Measurements from ENCODE around the gene SNAP23. TPM values are rescaled to one million over a fixed set of nuclear protein-coding genes. Genes with fewer than 3 reads are reported as not detected.

SNAP23 gene
- total and polyA plus RNA-seq, 7 donors, result 43.8 to 107 (median 67.0) TPM

DNA sequence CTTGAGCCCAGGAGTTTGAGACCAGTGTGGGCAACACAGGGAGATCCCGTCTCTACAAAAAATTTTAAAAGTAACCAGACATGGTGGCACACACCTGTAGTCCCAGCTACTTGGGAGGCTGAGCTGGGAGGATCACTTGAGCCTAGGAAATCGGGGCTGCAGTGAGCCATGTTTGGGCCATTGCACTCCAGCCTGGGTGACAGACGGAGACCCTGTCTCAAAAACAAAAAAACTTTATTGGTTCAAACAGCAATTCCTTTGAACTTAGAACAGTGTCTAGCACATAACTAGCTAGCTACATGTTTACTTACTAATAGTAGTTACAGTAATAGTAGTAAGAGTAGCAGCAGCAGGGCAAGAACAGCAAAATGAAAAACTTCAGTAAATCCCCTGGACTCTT lies 63.3 kb downstream of the SNAP23 start:
- Histone ChIP-seq H3K27ac (no peak overlapping the region), H3K36me3 (peaks cover 5 to 58% (median 18%) of the 10 kb centered on the region in 4 donors), H3K9me3 (no peaks in the 10 kb centered on the region), H3K4me1 (no peaks in the 10 kb centered on the region), H3K4me3 (no peak overlapping the region), H3K27me3 (no peaks in the 10 kb centered on the region)
- no peak for DNase-seq
- 96% methylated on average over 3 of the region's 3 CpGs for WGBS, 2 donors
- no peak for TF ChIP-seq POLR2A (IDR thresholded peaks at IDR 0.05)
- TF ChIP-seq, protein P1, sequence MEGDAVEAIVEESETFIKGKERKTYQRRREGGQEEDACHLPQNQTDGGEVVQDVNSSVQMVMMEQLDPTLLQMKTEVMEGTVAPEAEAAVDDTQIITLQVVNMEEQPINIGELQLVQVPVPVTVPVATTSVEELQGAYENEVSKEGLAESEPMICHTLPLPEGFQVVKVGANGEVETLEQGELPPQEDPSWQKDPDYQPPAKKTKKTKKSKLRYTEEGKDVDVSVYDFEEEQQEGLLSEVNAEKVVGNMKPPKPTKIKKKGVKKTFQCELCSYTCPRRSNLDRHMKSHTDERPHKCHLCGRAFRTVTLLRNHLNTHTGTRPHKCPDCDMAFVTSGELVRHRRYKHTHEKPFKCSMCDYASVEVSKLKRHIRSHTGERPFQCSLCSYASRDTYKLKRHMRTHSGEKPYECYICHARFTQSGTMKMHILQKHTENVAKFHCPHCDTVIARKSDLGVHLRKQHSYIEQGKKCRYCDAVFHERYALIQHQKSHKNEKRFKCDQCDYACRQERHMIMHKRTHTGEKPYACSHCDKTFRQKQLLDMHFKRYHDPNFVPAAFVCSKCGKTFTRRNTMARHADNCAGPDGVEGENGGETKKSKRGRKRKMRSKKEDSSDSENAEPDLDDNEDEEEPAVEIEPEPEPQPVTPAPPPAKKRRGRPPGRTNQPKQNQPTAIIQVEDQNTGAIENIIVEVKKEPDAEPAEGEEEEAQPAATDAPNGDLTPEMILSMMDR (IDR thresholded peaks at IDR 0.05), result no peak
- no peak for TF ChIP-seq EP300 (IDR thresholded peaks at IDR 0.05)
- no peak for TF ChIP-seq POLR2AphosphoS5 (IDR thresholded peaks at IDR 0.05)
- intact Hi-C loops (cut with DNase I), result no loop called here

DNA sequence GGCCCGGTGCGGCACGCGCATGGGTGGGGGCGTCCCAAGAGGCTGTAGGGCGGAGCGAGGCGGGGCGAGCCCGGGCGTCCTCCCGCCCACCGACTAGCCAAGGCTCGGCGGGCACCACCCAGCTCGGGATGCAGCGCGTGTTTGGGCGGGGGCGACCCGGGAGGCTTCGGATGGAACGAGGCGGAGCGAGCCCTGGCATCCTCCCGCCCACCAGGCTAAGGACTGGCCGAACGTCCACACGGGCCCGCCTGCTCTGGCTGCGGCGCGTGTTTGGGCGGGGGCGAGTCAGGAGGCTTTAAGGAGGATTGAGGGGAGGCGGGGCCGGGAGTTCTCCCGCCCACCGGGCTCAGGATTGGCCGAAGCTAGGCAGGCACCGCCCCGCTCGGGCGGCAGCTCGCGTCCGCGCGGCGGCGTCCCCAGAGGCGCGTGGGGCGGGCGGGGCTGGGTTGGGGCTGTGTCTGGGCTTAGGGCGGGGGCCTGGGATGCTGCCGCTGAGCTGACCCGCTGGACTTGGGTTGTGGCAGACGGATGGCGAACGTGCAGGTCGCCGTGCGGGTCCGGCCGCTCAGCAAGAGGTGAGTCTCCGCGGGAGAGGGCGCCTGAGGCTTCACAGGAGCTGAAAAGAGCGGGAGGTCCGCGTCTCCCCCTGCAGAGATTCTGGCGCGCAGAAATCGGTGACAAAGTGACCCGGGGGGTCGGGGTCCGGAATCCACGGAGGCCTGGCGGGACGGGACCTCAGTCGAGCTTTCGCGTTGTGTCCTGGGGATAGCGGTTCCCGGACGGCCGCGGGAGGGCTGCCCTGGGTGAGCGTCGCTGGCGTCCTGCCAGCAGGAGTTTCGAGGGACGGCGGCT lies 80.0 kb downstream of the SNAP23 start, which contains the start of gene STARD9:
Gene STARD9 (plus strand): TSS at position 419 of the 852 bp plus-strand sequence. CDS start 110 bp downstream, at position 529.
- Histone ChIP-seq H3K4me1 (peaks cover 0 to 42% (median 38%) of the 10 kb centered on the region in 4 donors), H3K9me3 (no peaks in the 10 kb centered on the region), H3K36me3 (no peaks in the 10 kb centered on the region), H3K27ac (peak within 1 kb of the TSS; percentile 95 to 98 (median 97)), H3K4me3 (peak within 1 kb of the TSS; percentile 73 to 97 (median 86)), H3K27me3 (no peaks in the 10 kb centered on the region)
- 0 to 1% methylated on average over 95 of the region's 95 CpGs for WGBS, 2 donors
- peak; percentile 100 for DNase-seq
- TF ChIP-seq, protein P1 (IDR thresholded peaks at IDR 0.05), result no peak
- TF ChIP-seq POLR2A (IDR thresholded peaks at IDR 0.05), result peak; percentile 31 to 64
- TF ChIP-seq EP300 (IDR thresholded peaks at IDR 0.05), result peak in 1 of 4 donors; percentile 11
- TF ChIP-seq POLR2AphosphoS5 (IDR thresholded peaks at IDR 0.05), result peak; percentile 76 to 91 (median 86)
- intact Hi-C loops (cut with DNase I), result loop anchor here (5.0 kb wide), 1 partner anchor 77 kb away; no protein-coding TSS in a partner anchor

DNA sequence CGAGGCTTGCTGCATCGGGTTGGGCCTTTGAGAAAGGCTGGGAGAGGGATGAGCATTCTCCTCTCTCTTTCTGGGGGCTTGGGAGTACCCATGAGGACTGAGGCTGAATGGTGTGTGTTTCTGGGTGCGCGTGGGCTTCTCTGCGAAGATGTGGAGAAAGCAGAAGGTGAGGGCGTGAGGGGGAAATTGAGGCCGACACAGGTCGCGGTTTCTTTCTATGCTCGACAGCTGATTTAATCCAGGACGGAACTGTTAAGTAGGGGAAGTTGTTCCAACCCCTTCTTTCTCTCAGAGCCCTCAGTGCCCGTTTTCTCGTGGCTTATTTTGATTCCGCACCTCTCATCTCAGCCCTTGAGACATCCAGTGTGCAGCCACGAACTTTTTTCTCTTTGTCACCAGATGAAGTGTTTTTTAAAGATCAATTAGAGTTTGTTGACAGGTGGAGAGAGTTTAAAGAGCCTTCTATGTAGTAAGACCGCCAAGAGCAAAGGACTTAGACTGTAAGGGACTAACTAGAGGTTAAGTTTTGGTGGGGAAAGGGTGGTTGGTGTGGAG lies 80.7 kb downstream of the SNAP23 start:
- TF ChIP-seq POLR2A (IDR thresholded peaks at IDR 0.05) (no peak), EP300 (IDR thresholded peaks at IDR 0.05) (no peak), POLR2AphosphoS5 (IDR thresholded peaks at IDR 0.05) (no peak)
- TF ChIP-seq, protein P1 (IDR thresholded peaks at IDR 0.05), result no peak
- H3K36me3 ChIP-seq, result no peaks in the 10 kb centered on the region
- peak overlapping the region; percentile 95 to 98 (median 97) for H3K27ac ChIP-seq
- intact Hi-C loops (cut with DNase I), result loop anchor here (5.0 kb wide), 1 partner anchor 76 kb away; no protein-coding TSS in a partner anchor
- no peaks in the 10 kb centered on the region for H3K9me3 ChIP-seq
- H3K4me1 ChIP-seq, result peaks cover 0 to 49% (median 45%) of the 10 kb centered on the region in 4 donors
- peak overlapping the region; percentile 73 to 97 (median 86) for H3K4me3 ChIP-seq
- 12 to 18% methylated on average over 16 of the region's 16 CpGs for WGBS, 2 donors
- no peaks in the 10 kb centered on the region for H3K27me3 ChIP-seq
- no peak for DNase-seq

DNA sequence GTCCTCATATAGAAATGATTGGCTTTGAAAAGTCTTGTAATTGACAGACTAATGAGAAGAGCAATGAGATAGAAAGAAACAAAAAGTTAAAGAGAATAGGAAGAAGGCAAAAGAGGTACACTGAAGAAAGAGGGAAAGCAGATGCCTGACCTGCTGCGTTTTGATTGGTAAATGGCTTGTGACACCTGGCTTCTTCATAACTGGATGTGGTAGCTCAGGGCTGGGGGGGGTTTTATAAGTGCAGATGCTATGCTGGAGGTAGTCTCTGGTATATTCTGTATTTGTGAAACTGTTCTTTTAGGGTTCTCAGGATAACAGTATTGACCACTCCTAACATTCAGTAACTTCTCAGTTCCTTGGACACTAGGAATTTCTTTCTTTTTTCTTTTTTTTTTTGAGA lies 81.3 kb downstream of the SNAP23 start:
- intact Hi-C loops (cut with DNase I), result loop anchor here (5.0 kb wide), 1 partner anchor 76 kb away; no protein-coding TSS in a partner anchor
- Histone ChIP-seq H3K27me3 (no peaks in the 10 kb centered on the region), H3K27ac (peak overlapping the region; percentile 95 to 98 (median 97)), H3K9me3 (no peaks in the 10 kb centered on the region), H3K4me3 (peak overlapping the region; percentile 73 to 97 (median 86)), H3K36me3 (no peaks in the 10 kb centered on the region), H3K4me1 (peaks cover 0 to 53% (median 48%) of the 10 kb centered on the region in 4 donors)
- 61 to 74% methylated on average over 1 of the region's 1 CpG for WGBS, 2 donors
- TF ChIP-seq EP300 (IDR thresholded peaks at IDR 0.05) (no peak), POLR2A (IDR thresholded peaks at IDR 0.05) (no peak), POLR2AphosphoS5 (IDR thresholded peaks at IDR 0.05) (no peak)
- TF ChIP-seq, protein P1 (IDR thresholded peaks at IDR 0.05), result no peak
- DNase-seq, result no peak

Data from sigmoid colon (tissue), 7 donors.